Left ventricle myocardium inferior (tissue), 1 donor: ENCODE results near the gene TRIM66. TPM values are rescaled to one million over a fixed set of nuclear protein-coding genes. Genes with fewer than 3 reads are reported as not detected.

Experiments used
- DNase-seq: peaks from one replicate; pipeline ENCODE4 v3.0.0-alpha.2; 2020
- H3K27ac ChIP-seq: fragments of 200-600 bp; replicated peaks from 2 replicates; pipeline ENCODE4 v1.8.0; 2021
- H3K27me3 ChIP-seq: fragments of 200-600 bp; 2 replicates; pipeline ENCODE4 v1.8.0; 2021; ENCODE audit warnings: low read depth
- H3K36me3 ChIP-seq: fragments of 200-600 bp; 2 replicates; pipeline ENCODE4 v1.8.0; 2021
- H3K4me1 ChIP-seq: fragments of 200-600 bp; 2 replicates; pipeline ENCODE4 v1.8.0; 2021
- H3K4me3 ChIP-seq: fragments of 200-600 bp; 2 replicates; pipeline ENCODE4 v1.8.0; 2021; ENCODE audit warnings: mild to moderate bottlenecking, moderate library complexity
- H3K9me3 ChIP-seq: fragments of 200-600 bp; replicated peaks from 2 replicates; pipeline ENCODE4 v1.8.0; 2021
- CTCF ChIP-seq: fragments of 200-600 bp; IDR thresholded peaks from 2 replicates; pipeline ENCODE4 v1.8.0; 2021; ENCODE audit warnings: antibody characterized with exemption, mild to moderate bottlenecking, borderline replicate concordance
- intact Hi-C: fragments of 100-400 bp; cut with micrococcal nuclease; formaldehyde crosslinking; loops from one replicate; pipeline ENCODE4 v1.11.0; 2022
- total RNA-seq: library from RNA; stranded (reverse); fragmentation: NEBNext Ultra II Directional; extraction: Animal tissue kit (Norgen Biotek cat#: 25700); gene quantifications from one replicate; pipeline ENCODE4 v1.2.1, GENCODE V29; 2021
- donor health status: DM: no; HTN: yes; CAD: no; lungs with severe emphysema.

Gene TRIM66
- total RNA-seq, 1 donor from 2014 or later: 4.1 TPM

- H3K27me3 ChIP-seq: no peaks in the 10 kb centered on the region
- peaks cover 31% of the 10 kb centered on the region for H3K36me3 ChIP-seq
- no peaks in the 10 kb centered on the region for H3K4me1 ChIP-seq
- no peak overlapping the region for H3K4me3 ChIP-seq
- no peaks in the 10 kb centered on the region for H3K9me3 ChIP-seq
- no peak for TF ChIP-seq CTCF
- DNase-seq: no peak
- intact Hi-C loops: no loop called here
- H3K27ac ChIP-seq: no peak overlapping the region
These were observed 30.3 kb downstream of the TRIM66 start for GRCh38 chr11:8652140-8652539.

DNA sequence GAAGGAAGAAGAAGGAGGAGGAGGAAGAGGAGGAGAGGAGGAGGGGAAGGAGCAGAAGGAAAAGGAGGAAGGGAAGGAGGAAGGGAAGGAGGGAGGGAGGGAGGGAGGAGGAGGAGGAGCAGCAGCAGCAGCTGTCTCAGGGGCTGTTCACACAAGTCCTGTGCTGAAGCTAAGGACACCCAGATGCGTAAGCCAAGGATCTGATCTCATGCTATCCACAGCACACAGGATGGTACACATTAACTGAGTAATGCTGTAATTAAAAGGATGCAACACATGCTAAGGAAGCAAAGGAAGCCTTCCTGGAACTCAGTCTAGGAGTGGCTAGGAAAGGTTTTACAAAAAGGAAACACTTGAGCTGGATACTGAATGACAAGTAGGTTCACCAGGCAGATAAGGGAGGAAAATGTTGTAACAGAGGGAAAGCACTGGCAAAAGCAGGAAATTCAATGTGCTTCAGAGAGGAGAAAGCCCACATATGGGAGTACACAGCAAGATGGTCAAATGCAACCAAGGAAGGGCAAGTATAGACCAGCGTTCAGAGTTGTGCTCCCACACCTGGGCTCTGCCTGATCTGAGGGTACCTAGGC, 32.0 kb downstream of the TRIM66 start:
- no peak for DNase-seq
- no peak overlapping the region for H3K27ac ChIP-seq
- intact Hi-C loops: no loop called here
- no peaks in the 10 kb centered on the region for H3K9me3 ChIP-seq
- TF ChIP-seq CTCF: no peak
- H3K27me3 ChIP-seq: no peaks in the 10 kb centered on the region
- no peaks in the 10 kb centered on the region for H3K4me1 ChIP-seq
- H3K4me3 ChIP-seq: no peak overlapping the region
- peaks cover 44% of the 10 kb centered on the region for H3K36me3 ChIP-seq

- Histone ChIP-seq H3K27me3 (no peaks in the 10 kb centered on the region), H3K27ac (no peak overlapping the region), H3K4me3 (no peak overlapping the region), H3K36me3 (peaks cover 56% of the 10 kb centered on the region), H3K9me3 (no peaks in the 10 kb centered on the region), H3K4me1 (no peaks in the 10 kb centered on the region)
- intact Hi-C loops: no loop called here
- DNase-seq: no peak
- no peak for TF ChIP-seq CTCF
These were observed 33.1 kb downstream of the TRIM66 start for GRCh38 chr11:8649361-8649760.

DNA sequence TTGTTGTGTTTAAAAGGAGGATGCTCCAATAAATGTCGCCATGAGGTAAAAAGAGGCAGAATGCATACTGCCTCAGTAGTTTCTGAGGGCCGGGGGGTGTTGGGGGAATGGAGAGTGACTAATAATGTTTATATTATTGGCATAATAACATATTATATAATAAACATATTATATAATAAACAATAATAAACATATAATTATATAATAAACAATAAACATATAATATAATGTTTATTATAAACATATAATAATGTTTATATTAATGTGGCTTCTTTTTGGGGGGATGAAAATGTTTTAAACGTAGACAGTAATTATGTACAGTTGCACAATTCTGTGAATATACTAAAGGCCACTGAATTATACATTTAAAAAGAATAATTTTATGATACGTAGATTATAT, 35.6 kb downstream of the TRIM66 start:
- H3K27ac ChIP-seq: no peak overlapping the region
- no peak overlapping the region for H3K4me3 ChIP-seq
- intact Hi-C loops: no loop called here
- H3K27me3 ChIP-seq: no peaks in the 10 kb centered on the region
- H3K36me3 ChIP-seq: peaks cover 67% of the 10 kb centered on the region
- no peaks in the 10 kb centered on the region for H3K4me1 ChIP-seq
- DNase-seq: no peak
- no peak for TF ChIP-seq CTCF
- no peaks in the 10 kb centered on the region for H3K9me3 ChIP-seq

GRCh38 chr11:8642196-8642841, 40.1 kb downstream of the TRIM66 start:
- Histone ChIP-seq H3K36me3 (peaks cover 73% of the 10 kb centered on the region), H3K9me3 (no peaks in the 10 kb centered on the region), H3K4me1 (no peaks in the 10 kb centered on the region), H3K27me3 (no peaks in the 10 kb centered on the region), H3K4me3 (no peak overlapping the region), H3K27ac (no peak overlapping the region)
- intact Hi-C loops: no loop called here
- no peak for TF ChIP-seq CTCF
- no peak for DNase-seq
